Upper lobe of right lung (tissue), 1 donor: ENCODE results near the gene CRYAB. TPM values are rescaled to one million over a fixed set of nuclear protein-coding genes. Genes with fewer than 3 reads are reported as not detected.
A peak's percentile ranks its signal among the peaks of the same experiment; 100 is the strongest.
"Not testable (repeated sequence)": the region's sequence is repeated elsewhere in the genome, so short reads cannot be mapped to it uniquely, and the experiment has no call there.

ENCODE experiments used
- ATAC-seq: fragments of 200-7000 bp; cut with Tn5 transposase; one replicate; pipeline ENCODE4 v1.9.1; 2020; ENCODE audit warnings: mild to moderate bottlenecking, moderate library complexity
- DNase-seq: peaks from one replicate; pipeline ENCODE4 v3.0.0-alpha.2; 2020
- H3K27ac ChIP-seq: fragments of 200-600 bp; one replicate; pipeline ENCODE4 v1.8.0; 2022
- H3K27me3 ChIP-seq: fragments of 200-600 bp; one replicate; pipeline ENCODE4 v1.8.0; 2022; ENCODE audit warnings: mild to moderate bottlenecking
- H3K36me3 ChIP-seq: fragments of 200-600 bp; one replicate; pipeline ENCODE4 v1.8.0; 2022
- H3K4me1 ChIP-seq: fragments of 200-600 bp; one replicate; pipeline ENCODE4 v1.8.0; 2022
- H3K4me3 ChIP-seq: fragments of 200-600 bp; one replicate; pipeline ENCODE4 v1.8.0; 2022; ENCODE audit warnings: mild to moderate bottlenecking
- H3K9me3 ChIP-seq: fragments of 200-600 bp; one replicate; pipeline ENCODE4 v1.8.0; 2022
- intact Hi-C: fragments of 100-400 bp; cut with DNase I; formaldehyde crosslinking; loops from one replicate; pipeline ENCODE4 v1.11.0; 2022
- total RNA-seq: library from RNA; stranded (reverse); fragmentation: NEBNext Ultra II Directional; extraction: Animal tissue kit (Norgen Biotek cat#: 25700); gene quantifications from one replicate; pipeline ENCODE4 v1.2.1, GENCODE V29; 2021
- TF ChIP-seq, protein P1 (sequence below): fragments of 200-600 bp; IDR thresholded peaks from one replicate; pipeline ENCODE4 v1.8.0; 2022; ENCODE audit warnings: antibody characterized with exemption
- donor health status: DM: no; HTN: yes; CAD: no; lungs with severe emphysema.

The CRYAB gene
- total RNA-seq, 1 donor from 2014 or later = 113 TPM

DNA sequence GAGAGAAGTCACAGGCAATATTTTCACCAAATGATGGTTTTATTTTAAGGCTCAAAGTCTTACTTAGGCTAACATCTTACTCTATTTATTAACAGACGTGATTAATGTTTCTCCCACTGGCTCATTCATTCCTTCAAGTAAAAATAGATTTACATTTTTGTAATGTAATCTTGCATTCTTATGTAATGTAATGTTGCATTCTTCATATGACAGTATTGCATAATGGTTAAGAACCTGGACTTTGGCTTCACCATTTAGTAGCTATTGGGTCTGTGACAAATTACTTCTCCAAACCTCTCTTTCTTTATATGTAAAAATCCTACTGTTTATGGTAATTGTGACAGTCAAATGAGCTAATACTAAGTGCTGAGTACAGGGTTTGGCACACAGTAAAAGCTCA lies 22.3 kb upstream of the CRYAB start:
- DNase-seq (no peak), ATAC-seq (no peak)
- intact Hi-C loops = no loop called here
- Histone ChIP-seq H3K27me3 (no peaks in the 10 kb centered on the region), H3K4me3 (no peak overlapping the region), H3K4me1 (peaks cover 34% of the 10 kb centered on the region), H3K36me3 (no peaks in the 10 kb centered on the region), H3K27ac (no peak overlapping the region), H3K9me3 (no peaks in the 10 kb centered on the region)
- TF ChIP-seq, protein P1, sequence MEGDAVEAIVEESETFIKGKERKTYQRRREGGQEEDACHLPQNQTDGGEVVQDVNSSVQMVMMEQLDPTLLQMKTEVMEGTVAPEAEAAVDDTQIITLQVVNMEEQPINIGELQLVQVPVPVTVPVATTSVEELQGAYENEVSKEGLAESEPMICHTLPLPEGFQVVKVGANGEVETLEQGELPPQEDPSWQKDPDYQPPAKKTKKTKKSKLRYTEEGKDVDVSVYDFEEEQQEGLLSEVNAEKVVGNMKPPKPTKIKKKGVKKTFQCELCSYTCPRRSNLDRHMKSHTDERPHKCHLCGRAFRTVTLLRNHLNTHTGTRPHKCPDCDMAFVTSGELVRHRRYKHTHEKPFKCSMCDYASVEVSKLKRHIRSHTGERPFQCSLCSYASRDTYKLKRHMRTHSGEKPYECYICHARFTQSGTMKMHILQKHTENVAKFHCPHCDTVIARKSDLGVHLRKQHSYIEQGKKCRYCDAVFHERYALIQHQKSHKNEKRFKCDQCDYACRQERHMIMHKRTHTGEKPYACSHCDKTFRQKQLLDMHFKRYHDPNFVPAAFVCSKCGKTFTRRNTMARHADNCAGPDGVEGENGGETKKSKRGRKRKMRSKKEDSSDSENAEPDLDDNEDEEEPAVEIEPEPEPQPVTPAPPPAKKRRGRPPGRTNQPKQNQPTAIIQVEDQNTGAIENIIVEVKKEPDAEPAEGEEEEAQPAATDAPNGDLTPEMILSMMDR = no peak

- H3K4me1 ChIP-seq = peaks cover 27% of the 10 kb centered on the region
- H3K27ac ChIP-seq, intact Hi-C loops, H3K36me3 ChIP-seq, DNase-seq, ATAC-seq, H3K4me3 ChIP-seq, H3K9me3 ChIP-seq, H3K27me3 ChIP-seq: not testable (repeated sequence)
These were observed 21.6 kb upstream of the CRYAB start for GRCh38 chr11:111933176-111933575.

- TF ChIP-seq, protein P1 = no peak
- H3K9me3 ChIP-seq = no peaks in the 10 kb centered on the region
- no peak for ATAC-seq
- no peaks in the 10 kb centered on the region for H3K36me3 ChIP-seq
- intact Hi-C loops = no loop called here
- H3K27ac ChIP-seq = no peak overlapping the region
- no peaks in the 10 kb centered on the region for H3K27me3 ChIP-seq
- DNase-seq = no peak
- peaks cover 23% of the 10 kb centered on the region for H3K4me1 ChIP-seq
- H3K4me3 ChIP-seq = no peak overlapping the region
These were observed 21.0 kb upstream of the CRYAB start for GRCh38 chr11:111932611-111932950.

- Histone ChIP-seq H3K36me3 (no peaks in the 10 kb centered on the region), H3K27ac (no peak overlapping the region), H3K4me3 (no peak overlapping the region), H3K9me3 (no peaks in the 10 kb centered on the region), H3K27me3 (no peaks in the 10 kb centered on the region), H3K4me1 (peaks cover 18% of the 10 kb centered on the region)
- DNase-seq (no peak), ATAC-seq (no peak)
- TF ChIP-seq, protein P1 = no peak
- intact Hi-C loops = no loop called here
These were observed 18.9 kb upstream of the CRYAB start for GRCh38 chr11:111930472-111930871.

DNA sequence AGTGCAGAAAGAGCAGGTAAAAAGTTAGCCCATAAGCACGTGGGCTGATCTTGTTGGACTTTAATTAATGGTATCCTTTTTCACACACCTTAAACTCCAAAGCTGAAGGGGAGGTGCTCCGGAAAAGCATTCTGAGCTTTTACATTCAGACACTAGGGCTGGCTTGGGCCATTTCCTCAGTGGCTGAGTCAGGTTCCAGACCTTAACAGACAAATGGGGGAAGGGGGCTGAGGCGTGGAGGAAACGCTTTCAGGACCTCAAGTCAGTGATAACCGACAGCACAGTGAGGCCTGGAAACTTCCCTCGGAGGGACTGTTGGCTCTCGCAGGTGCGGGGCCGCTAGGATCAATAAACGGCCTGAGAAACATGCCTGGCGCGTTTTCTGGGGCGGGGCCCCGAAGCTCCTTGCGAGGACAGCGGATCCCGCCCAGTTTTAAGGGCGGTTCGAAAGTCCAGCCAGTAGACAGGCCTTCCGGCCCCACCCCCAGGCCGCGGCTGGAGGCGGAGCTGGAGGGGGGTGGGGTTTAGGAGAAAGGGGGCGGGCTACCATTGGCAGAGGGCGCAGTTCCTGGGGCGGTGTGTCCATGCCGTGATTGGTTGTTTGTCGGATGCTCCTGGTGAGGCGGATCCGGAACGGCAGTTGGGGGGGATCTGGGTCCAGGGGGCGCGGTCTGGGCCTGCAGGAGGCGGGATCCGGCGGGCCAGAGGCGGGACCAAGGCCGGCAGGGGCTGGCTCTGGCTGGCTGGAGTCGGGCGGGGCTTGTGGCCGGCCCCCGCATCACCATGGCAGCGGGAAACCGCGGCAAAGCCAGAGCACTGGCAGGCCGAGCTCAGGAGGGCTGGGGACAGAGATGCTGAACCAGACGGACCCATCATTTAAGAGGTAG lies 15.2 kb upstream of the CRYAB start:
- Histone ChIP-seq H3K4me3 (peak overlapping the region; percentile 55), H3K4me1 (peaks cover 28% of the 10 kb centered on the region), H3K36me3 (no peaks in the 10 kb centered on the region), H3K27me3 (no peaks in the 10 kb centered on the region), H3K9me3 (no peaks in the 10 kb centered on the region), H3K27ac (peak overlapping the region; percentile 87)
- ATAC-seq = peak; percentile 97
- TF ChIP-seq, protein P1 = no peak
- intact Hi-C loops = no loop called here
- peak; percentile 98 for DNase-seq

- no peaks in the 10 kb centered on the region for H3K36me3 ChIP-seq
- intact Hi-C loops = no loop called here
- DNase-seq = no peak
- no peaks in the 10 kb centered on the region for H3K9me3 ChIP-seq
- peaks cover 28% of the 10 kb centered on the region for H3K4me1 ChIP-seq
- H3K4me3 ChIP-seq = no peak overlapping the region
- TF ChIP-seq, protein P1 = no peak
- peak overlapping the region; percentile 87 for H3K27ac ChIP-seq
- ATAC-seq = no peak
- no peaks in the 10 kb centered on the region for H3K27me3 ChIP-seq
These were observed 14.4 kb upstream of the CRYAB start for GRCh38 chr11:111925953-111926352.
